Ammon's horn (tissue), 1 donor: Measurements from ENCODE around the gene TYK2.

Experiments
- DNase-seq: peaks from one replicate; pipeline ENCODE4 v3.0.0-alpha.2; 2016; ENCODE audit warnings: low spot score

The TYK2 gene

DNA sequence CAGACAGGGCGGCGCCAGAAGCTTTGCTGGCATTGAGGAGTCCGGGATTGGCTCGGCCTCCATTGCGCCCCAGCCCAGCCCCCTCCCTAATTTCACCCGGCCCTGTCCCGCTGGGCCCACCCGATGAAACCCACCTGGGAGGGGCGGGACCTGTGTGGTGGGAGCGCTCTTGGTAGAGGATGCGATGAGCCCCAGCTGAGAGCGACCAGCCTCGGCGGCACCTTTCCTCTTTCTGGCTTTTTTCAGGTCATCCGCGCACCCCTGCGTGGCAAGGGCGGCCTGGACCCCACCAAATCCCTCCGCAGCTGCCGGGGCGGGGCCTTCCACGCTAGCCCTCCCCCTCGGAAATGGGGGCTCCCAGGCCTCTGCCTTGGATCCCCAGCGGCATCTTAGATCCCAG, 70.9 kb downstream of the TYK2 start, which contains the start of gene ZGLP1:
Gene ZGLP1 (minus strand): TSS at position 393 of the 400 bp plus-strand sequence.
- DNase-seq = no peak

DNA sequence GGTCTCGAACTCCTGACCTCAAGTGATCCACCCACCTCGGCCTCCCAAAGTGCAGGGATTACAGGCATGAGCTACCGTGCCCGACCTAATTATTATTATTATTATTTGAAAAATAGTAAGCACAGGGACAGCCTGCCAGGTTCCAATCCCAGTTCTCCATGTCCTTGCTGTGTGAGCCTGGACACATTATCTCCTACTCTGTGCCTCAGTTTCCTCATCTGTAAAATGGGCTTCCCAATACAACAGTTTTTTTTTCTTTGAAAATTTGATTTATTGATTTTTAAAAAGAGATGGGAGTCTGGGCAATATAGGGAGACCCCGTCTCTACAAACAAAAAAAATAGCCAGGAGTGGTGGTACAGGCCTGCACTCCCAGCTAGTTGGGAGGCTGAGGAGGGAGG, 74.0 kb downstream of the TYK2 start:
- no peak for DNase-seq

DNA sequence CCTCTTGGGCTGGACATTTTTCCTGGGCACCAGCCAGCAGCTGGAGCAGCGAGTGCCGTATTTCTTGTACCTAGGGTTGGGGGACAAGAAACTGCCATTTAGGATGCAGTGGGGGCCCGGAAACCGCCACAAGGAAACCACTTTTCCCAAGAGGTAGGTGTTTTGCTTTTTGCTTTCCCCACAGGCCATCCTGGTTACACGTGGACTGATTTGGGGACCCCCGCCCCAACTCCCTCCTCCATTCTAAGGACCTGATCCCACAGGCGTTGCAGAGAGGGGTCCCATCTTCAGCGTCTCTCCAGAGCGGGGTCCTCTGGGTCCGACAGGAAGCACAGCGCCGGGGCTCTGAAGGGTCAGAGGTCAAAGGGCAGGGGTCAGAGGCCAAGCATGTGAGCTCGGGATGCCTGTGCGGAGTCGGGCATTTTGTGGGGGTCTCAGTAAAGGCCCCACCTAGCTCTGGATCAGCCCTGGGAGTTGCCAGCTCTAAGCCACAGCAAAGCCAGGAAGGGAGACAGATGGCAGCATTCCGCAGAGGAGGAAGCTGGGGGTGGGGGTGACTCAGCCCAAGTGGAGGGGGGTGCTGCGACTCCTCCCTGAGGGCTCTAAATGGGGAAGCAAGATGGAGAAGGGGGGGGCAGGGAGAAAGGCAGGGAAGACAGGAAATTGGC, 75.1 kb downstream of the TYK2 start:
- DNase-seq = peak; percentile 79
